Smooth muscle cell (in vitro differentiated cells): ENCODE measurements around the gene GADL1. TPM values are rescaled to one million over a fixed set of nuclear protein-coding genes. Genes with fewer than 3 reads are reported as not detected.

ENCODE experiments used
- DNase-seq: peaks from one replicate; lab custom pipeline; 2025; ENCODE audit not compliant: unreplicated experiment; lab: John Stamatoyannopoulos, UW
- H2AFZ ChIP-seq: fragments of 200-600 bp; sonication (generic); 2 replicates; pipeline ENCODE4 v1.6.0; 2016; ENCODE audit warnings: antibody characterized with exemption, low read depth, mild to moderate bottlenecking
- H3F3A ChIP-seq: fragments of 200-600 bp; sonication (generic); 2 replicates; pipeline ENCODE4 v1.6.0; 2017; ENCODE audit warnings: antibody characterized with exemption, low read depth
- H3K27ac ChIP-seq: fragments of 200-600 bp; sonication (generic); 2 replicates; pipeline ENCODE4 v1.5.1; 2016; ENCODE audit warnings: low read depth, mild to moderate bottlenecking
- H3K27me3 ChIP-seq: fragments of 200-600 bp; sonication (generic); 2 replicates; pipeline ENCODE4 v1.6.1; 2016; ENCODE audit warnings: low read depth, mild to moderate bottlenecking
- H3K36me3 ChIP-seq: fragments of 200-600 bp; sonication (generic); 2 replicates; pipeline ENCODE4 v1.5.1; 2016; ENCODE audit warnings: low read depth
- H3K4me1 ChIP-seq: fragments of 200-600 bp; sonication (generic); 2 replicates; pipeline ENCODE4 v1.5.1; 2016; ENCODE audit warnings: low read depth
- H3K4me2 ChIP-seq: fragments of 200-600 bp; sonication (generic); 2 replicates; pipeline ENCODE4 v1.6.0; 2016; ENCODE audit warnings: mild to moderate bottlenecking
- H3K4me3 ChIP-seq: fragments of 200-600 bp; sonication (generic); 2 replicates; pipeline ENCODE4 v1.5.1; 2016; ENCODE audit warnings: mild to moderate bottlenecking
- H3K79me2 ChIP-seq: fragments of 200-600 bp; sonication (generic); 2 replicates; pipeline ENCODE4 v1.6.0; 2016; ENCODE audit warnings: low read depth, mild to moderate bottlenecking
- H3K9ac ChIP-seq: fragments of 200-600 bp; sonication (generic); 2 replicates; pipeline ENCODE4 v1.6.0; 2016; ENCODE audit warnings: low read depth
- H3K9me3 ChIP-seq: fragments of 200-600 bp; sonication (generic); replicated peaks from 2 replicates; pipeline ENCODE4 v1.5.1; 2016; ENCODE audit warnings: low read depth
- H4K20me1 ChIP-seq: fragments of 200-600 bp; sonication (generic); 2 replicates; pipeline ENCODE4 v1.6.0; 2016; ENCODE audit warnings: low read depth
- CTCF ChIP-seq: fragments of 200-600 bp; sonication (generic); IDR thresholded peaks from 2 replicates; pipeline ENCODE4 v1.5.1; 2017; ENCODE audit warnings: borderline replicate concordance, mild to moderate bottlenecking, antibody characterized with exemption; ENCODE audit not compliant: insufficient read depth, poor library complexity, severe bottlenecking
- WGBS: methylation state at CpG from one replicate; pipeline ENCODE4 v1.1.7; 2016; ENCODE audit warnings: low lambda C conversion rate; 5-methylcytosine and 5-hydroxymethylcytosine counted together
- polyA plus RNA-seq: library from polyadenylated mRNA; unstranded; fragments of >200 nt; fragmentation: Nextera tagmentation; extraction: Ambion mirVana; gene quantifications from 2 replicates; pipeline ENCODE4 v1.2.1, GENCODE V29; 2016
- total RNA-seq: library from RNA; depleted of rRNA; stranded (reverse); fragments of >200 nt; gene quantifications from 2 replicates; pipeline ENCODE4 v1.2.3, GENCODE V29; 2014

The GADL1 gene
- total and polyA plus RNA-seq, 2 experiments from 2014 or later: not detected

GRCh38 chr3:30687930-30688570 lies 206.4 kb downstream of the GADL1 start:
- peaks cover 3% of the 10 kb centered on the region for H3K4me1 ChIP-seq
- no peak for TF ChIP-seq CTCF
- H3K27me3 ChIP-seq: no peaks in the 10 kb centered on the region
- no peak overlapping the region for H3K4me2 ChIP-seq
- no peak for DNase-seq
- H3K36me3 ChIP-seq: no peaks in the 10 kb centered on the region
- peaks cover 10% of the 10 kb centered on the region for H3F3A ChIP-seq
- H3K4me3 ChIP-seq: no peak overlapping the region
- peaks cover 4% of the 10 kb centered on the region for H3K79me2 ChIP-seq
- H3K9me3 ChIP-seq: no peaks in the 10 kb centered on the region
- no peak overlapping the region for H3K9ac ChIP-seq
- no peak overlapping the region for H2AFZ ChIP-seq
- WGBS: 82% methylated on average over 8 of the region's 8 CpGs
- H3K27ac ChIP-seq: peak overlapping the region; percentile 81
- H4K20me1 ChIP-seq: no peaks in the 10 kb centered on the region

GRCh38 chr3:30686799-30687198 lies 207.7 kb downstream of the GADL1 start:
- Histone ChIP-seq H3K9me3 (no peaks in the 10 kb centered on the region), H3K4me2 (no peak overlapping the region), H3K4me1 (peaks cover 5% of the 10 kb centered on the region), H3F3A (peaks cover 19% of the 10 kb centered on the region), H3K9ac (no peak overlapping the region), H4K20me1 (no peaks in the 10 kb centered on the region), H2AFZ (no peak overlapping the region), H3K27ac (no peak overlapping the region), H3K27me3 (no peaks in the 10 kb centered on the region), H3K36me3 (no peaks in the 10 kb centered on the region), H3K79me2 (peaks cover 4% of the 10 kb centered on the region), H3K4me3 (no peak overlapping the region)
- no peak for DNase-seq
- WGBS: 44% methylated on average over 2 of the region's 2 CpGs
- no peak for TF ChIP-seq CTCF

- Histone ChIP-seq H3K4me2 (no peak overlapping the region), H3K27ac (no peak overlapping the region), H3K4me3 (no peak overlapping the region), H3K36me3 (no peaks in the 10 kb centered on the region), H3K4me1 (peaks cover 12% of the 10 kb centered on the region), H3F3A (peaks cover 19% of the 10 kb centered on the region), H2AFZ (no peak overlapping the region), H4K20me1 (no peaks in the 10 kb centered on the region), H3K9me3 (no peaks in the 10 kb centered on the region), H3K9ac (no peak overlapping the region), H3K27me3 (no peaks in the 10 kb centered on the region), H3K79me2 (peaks cover 4% of the 10 kb centered on the region)
- DNase-seq: no peak
- WGBS: 84% methylated on average over 2 of the region's 2 CpGs
- no peak for TF ChIP-seq CTCF
These were observed 208.3 kb downstream of the GADL1 start for GRCh38 chr3:30686176-30686575.

- Histone ChIP-seq H3K36me3 (no peaks in the 10 kb centered on the region), H3K27me3 (no peaks in the 10 kb centered on the region), H3F3A (peaks cover 19% of the 10 kb centered on the region), H3K9ac (no peak overlapping the region), H4K20me1 (no peaks in the 10 kb centered on the region), H3K4me1 (peaks cover 21% of the 10 kb centered on the region), H3K9me3 (no peaks in the 10 kb centered on the region), H3K4me3 (no peak overlapping the region), H3K4me2 (no peak overlapping the region), H2AFZ (no peak overlapping the region), H3K79me2 (peaks cover 4% of the 10 kb centered on the region), H3K27ac (no peak overlapping the region)
- no peak for DNase-seq
- no peak for TF ChIP-seq CTCF
- WGBS: 91% methylated on average over 2 of the region's 2 CpGs
These were observed 209.2 kb downstream of the GADL1 start for GRCh38 chr3:30685267-30685667.
